ENCODE data around the gene MEI1. TPM values are rescaled to one million over a fixed set of nuclear protein-coding genes. Genes with fewer than 3 reads are reported as not detected.

MEI1 gene
- total RNA-seq, 1 donor from 2014 or later = 3.1 TPM

GRCh38 chr22:41690476-41690875 lies 8.8 kb upstream of the MEI1 start:
- H3K4me1 ChIP-seq (ENCODE audit: control insufficient read depth in 3 of 3, insufficient read depth in 3 of 3, low read length in 3 of 3) = peaks cover 7 to 23% (median 13%) of the 10 kb centered on the region in 3 donors
- H3K36me3 ChIP-seq (ENCODE audit: control insufficient read depth in 3 of 3, insufficient read depth in 3 of 3, low read length in 3 of 3) = peaks cover 9 to 10% (median 9%) of the 10 kb centered on the region in 3 donors
- H3K27ac ChIP-seq (ENCODE audit: low read depth, low read length) = no peak overlapping the region
- no peak overlapping the region for H3K9ac ChIP-seq (ENCODE audit: low read depth in 1 of 3, low read length in 3 of 3)
- no peaks in the 10 kb centered on the region for H3K9me3 ChIP-seq (ENCODE audit: control insufficient read depth in 3 of 3, low read length in 3 of 3)
- no peak overlapping the region for H3K4me3 ChIP-seq (ENCODE audit: low read length in 3 of 3)
- no peaks in the 10 kb centered on the region for H3K27me3 ChIP-seq (ENCODE audit: control insufficient read depth in 3 of 3, insufficient read depth in 3 of 3, low read length in 3 of 3)

GRCh38 chr22:41695211-41695610 lies 4.1 kb upstream of the MEI1 start:
- Histone ChIP-seq H3K9me3 (ENCODE audit: control insufficient read depth in 3 of 3, low read length in 3 of 3) (no peaks in the 10 kb centered on the region), H3K27me3 (ENCODE audit: control insufficient read depth in 3 of 3, insufficient read depth in 3 of 3, low read length in 3 of 3) (no peaks in the 10 kb centered on the region), H3K4me1 (ENCODE audit: control insufficient read depth in 3 of 3, insufficient read depth in 3 of 3, low read length in 3 of 3) (peaks cover 7 to 20% (median 16%) of the 10 kb centered on the region in 3 donors), H3K36me3 (ENCODE audit: control insufficient read depth in 3 of 3, insufficient read depth in 3 of 3, low read length in 3 of 3) (peaks cover 9 to 10% (median 9%) of the 10 kb centered on the region in 3 donors), H3K27ac (ENCODE audit: low read depth, low read length) (no peak overlapping the region), H3K9ac (ENCODE audit: low read depth in 1 of 3, low read length in 3 of 3) (no peak overlapping the region), H3K4me3 (ENCODE audit: low read length in 3 of 3) (no peak overlapping the region)

GRCh38 chr22:41696703-41697102 lies 2.6 kb upstream of the MEI1 start:
- H3K27me3 ChIP-seq (ENCODE audit: control insufficient read depth in 3 of 3, insufficient read depth in 3 of 3, low read length in 3 of 3) = no peaks in the 10 kb centered on the region
- no peak overlapping the region for H3K27ac ChIP-seq (ENCODE audit: low read depth, low read length)
- H3K4me3 ChIP-seq (ENCODE audit: low read length in 3 of 3) = no peak overlapping the region
- peak overlapping the region in 1 of 3 donors; percentile 64 for H3K9ac ChIP-seq (ENCODE audit: low read depth in 1 of 3, low read length in 3 of 3)
- H3K4me1 ChIP-seq (ENCODE audit: control insufficient read depth in 3 of 3, insufficient read depth in 3 of 3, low read length in 3 of 3) = peaks cover 7 to 16% (median 16%) of the 10 kb centered on the region in 3 donors
- peaks cover 9 to 10% (median 9%) of the 10 kb centered on the region in 3 donors for H3K36me3 ChIP-seq (ENCODE audit: control insufficient read depth in 3 of 3, insufficient read depth in 3 of 3, low read length in 3 of 3)
- no peaks in the 10 kb centered on the region for H3K9me3 ChIP-seq (ENCODE audit: control insufficient read depth in 3 of 3, low read length in 3 of 3)

GRCh38 chr22:41697126-41697775 lies 2.1 kb upstream of the MEI1 start:
- no peaks in the 10 kb centered on the region for H3K9me3 ChIP-seq (ENCODE audit: control insufficient read depth in 3 of 3, low read length in 3 of 3)
- peaks cover 7 to 16% (median 16%) of the 10 kb centered on the region in 3 donors for H3K4me1 ChIP-seq (ENCODE audit: control insufficient read depth in 3 of 3, insufficient read depth in 3 of 3, low read length in 3 of 3)
- H3K27ac ChIP-seq (ENCODE audit: low read depth, low read length) = no peak overlapping the region
- peak overlapping the region in 1 of 3 donors; percentile 64 for H3K9ac ChIP-seq (ENCODE audit: low read depth in 1 of 3, low read length in 3 of 3)
- no peaks in the 10 kb centered on the region for H3K27me3 ChIP-seq (ENCODE audit: control insufficient read depth in 3 of 3, insufficient read depth in 3 of 3, low read length in 3 of 3)
- H3K36me3 ChIP-seq (ENCODE audit: control insufficient read depth in 3 of 3, insufficient read depth in 3 of 3, low read length in 3 of 3) = peaks cover 9 to 10% (median 9%) of the 10 kb centered on the region in 3 donors
- peak overlapping the region; percentile 23 to 56 (median 56) for H3K4me3 ChIP-seq (ENCODE audit: low read length in 3 of 3)

GRCh38 chr22:41700108-41700364 lies 733 bp downstream of the MEI1 start:
- H3K27me3 ChIP-seq (ENCODE audit: control insufficient read depth in 3 of 3, insufficient read depth in 3 of 3, low read length in 3 of 3) = no peaks in the 10 kb centered on the region
- H3K27ac ChIP-seq (ENCODE audit: low read depth, low read length) = no peak overlapping the region
- H3K36me3 ChIP-seq (ENCODE audit: control insufficient read depth in 3 of 3, insufficient read depth in 3 of 3, low read length in 3 of 3) = no peaks in the 10 kb centered on the region
- no peak overlapping the region for H3K9ac ChIP-seq (ENCODE audit: low read depth in 1 of 3, low read length in 3 of 3)
- H3K4me1 ChIP-seq (ENCODE audit: control insufficient read depth in 3 of 3, insufficient read depth in 3 of 3, low read length in 3 of 3) = peaks cover 7 to 16% (median 16%) of the 10 kb centered on the region in 3 donors
- H3K9me3 ChIP-seq (ENCODE audit: control insufficient read depth in 3 of 3, low read length in 3 of 3) = no peaks in the 10 kb centered on the region
- H3K4me3 ChIP-seq (ENCODE audit: low read length in 3 of 3) = no peak overlapping the region

- Histone ChIP-seq H3K9me3 (ENCODE audit: control insufficient read depth in 3 of 3, low read length in 3 of 3) (no peaks in the 10 kb centered on the region), H3K27ac (ENCODE audit: low read depth, low read length) (no peak overlapping the region), H3K4me3 (ENCODE audit: low read length in 3 of 3) (no peak overlapping the region), H3K27me3 (ENCODE audit: control insufficient read depth in 3 of 3, insufficient read depth in 3 of 3, low read length in 3 of 3) (no peaks in the 10 kb centered on the region), H3K9ac (ENCODE audit: low read depth in 1 of 3, low read length in 3 of 3) (no peak overlapping the region), H3K36me3 (ENCODE audit: control insufficient read depth in 3 of 3, insufficient read depth in 3 of 3, low read length in 3 of 3) (no peaks in the 10 kb centered on the region), H3K4me1 (ENCODE audit: control insufficient read depth in 3 of 3, insufficient read depth in 3 of 3, low read length in 3 of 3) (peaks cover 4 to 7% (median 5%) of the 10 kb centered on the region in 3 donors)
These were observed 3.5 kb downstream of the MEI1 start for GRCh38 chr22:41702763-41703162.

- H3K4me3 ChIP-seq (ENCODE audit: low read length in 3 of 3) = no peak overlapping the region
- no peak overlapping the region for H3K27ac ChIP-seq (ENCODE audit: low read depth, low read length)
- H3K36me3 ChIP-seq (ENCODE audit: control insufficient read depth in 3 of 3, insufficient read depth in 3 of 3, low read length in 3 of 3) = no peaks in the 10 kb centered on the region
These were observed 10.0 kb downstream of the MEI1 start for GRCh38 chr22:41709341-41709740.

GRCh38 chr22:41713004-41713403 lies 13.7 kb downstream of the MEI1 start:
- no peaks in the 10 kb centered on the region for H3K9me3 ChIP-seq (ENCODE audit: control insufficient read depth in 3 of 3, low read length in 3 of 3)
- no peaks in the 10 kb centered on the region for H3K27me3 ChIP-seq (ENCODE audit: control insufficient read depth in 3 of 3, insufficient read depth in 3 of 3, low read length in 3 of 3)
- no peak overlapping the region for H3K27ac ChIP-seq (ENCODE audit: low read depth, low read length)
- no peaks in the 10 kb centered on the region for H3K36me3 ChIP-seq (ENCODE audit: control insufficient read depth in 3 of 3, insufficient read depth in 3 of 3, low read length in 3 of 3)
- no peak overlapping the region for H3K4me3 ChIP-seq (ENCODE audit: low read length in 3 of 3)
- no peak overlapping the region for H3K9ac ChIP-seq (ENCODE audit: low read depth in 1 of 3, low read length in 3 of 3)
- no peaks in the 10 kb centered on the region for H3K4me1 ChIP-seq (ENCODE audit: control insufficient read depth in 3 of 3, insufficient read depth in 3 of 3, low read length in 3 of 3)

More at GRCh38 chr22:41709341-41709740, 10.0 kb downstream of the MEI1 start:
- H3K4me1 ChIP-seq (ENCODE audit: control insufficient read depth in 3 of 3, insufficient read depth in 3 of 3, low read length in 3 of 3) = no peaks in the 10 kb centered on the region
- no peaks in the 10 kb centered on the region for H3K27me3 ChIP-seq (ENCODE audit: control insufficient read depth in 3 of 3, insufficient read depth in 3 of 3, low read length in 3 of 3)
- H3K9ac ChIP-seq (ENCODE audit: low read depth in 1 of 3, low read length in 3 of 3) = no peak overlapping the region
- no peaks in the 10 kb centered on the region for H3K9me3 ChIP-seq (ENCODE audit: control insufficient read depth in 3 of 3, low read length in 3 of 3)

GRCh38 chr22:41722496-41722895 lies 23.2 kb downstream of the MEI1 start:
- Histone ChIP-seq H3K4me1 (ENCODE audit: control insufficient read depth in 3 of 3, insufficient read depth in 3 of 3, low read length in 3 of 3) (no peaks in the 10 kb centered on the region), H3K27ac (ENCODE audit: low read depth, low read length) (no peak overlapping the region), H3K4me3 (ENCODE audit: low read length in 3 of 3) (no peak overlapping the region), H3K9me3 (ENCODE audit: control insufficient read depth in 3 of 3, low read length in 3 of 3) (no peaks in the 10 kb centered on the region), H3K27me3 (ENCODE audit: control insufficient read depth in 3 of 3, insufficient read depth in 3 of 3, low read length in 3 of 3) (peaks cover 0 to 2% (median 0%) of the 10 kb centered on the region in 3 donors), H3K36me3 (ENCODE audit: control insufficient read depth in 3 of 3, insufficient read depth in 3 of 3, low read length in 3 of 3) (no peaks in the 10 kb centered on the region), H3K9ac (ENCODE audit: low read depth in 1 of 3, low read length in 3 of 3) (no peak overlapping the region)

GRCh38 chr22:41725510-41726110 lies 26.3 kb downstream of the MEI1 start:
- Histone ChIP-seq H3K36me3 (ENCODE audit: control insufficient read depth in 3 of 3, insufficient read depth in 3 of 3, low read length in 3 of 3) (no peaks in the 10 kb centered on the region), H3K27ac (ENCODE audit: low read depth, low read length) (no peak overlapping the region), H3K4me1 (ENCODE audit: control insufficient read depth in 3 of 3, insufficient read depth in 3 of 3, low read length in 3 of 3) (no peaks in the 10 kb centered on the region), H3K9ac (ENCODE audit: low read depth in 1 of 3, low read length in 3 of 3) (no peak overlapping the region), H3K4me3 (ENCODE audit: low read length in 3 of 3) (no peak overlapping the region), H3K27me3 (ENCODE audit: control insufficient read depth in 3 of 3, insufficient read depth in 3 of 3, low read length in 3 of 3) (peaks cover 0 to 2% (median 0%) of the 10 kb centered on the region in 3 donors), H3K9me3 (ENCODE audit: control insufficient read depth in 3 of 3, low read length in 3 of 3) (no peaks in the 10 kb centered on the region)

All from skeletal muscle tissue (tissue), 4 donors.